Psoas muscle (tissue), 8 donors: ENCODE measurements around the gene APBB2. TPM values are rescaled to one million over a fixed set of nuclear protein-coding genes. Genes with fewer than 3 reads are reported as not detected.

Source experiments
- ATAC-seq, 4 donors: fragments of 200-7000 bp; cut with Tn5 transposase; one replicate each; pipeline ENCODE4 v1.9.1; 2020; ENCODE audit warnings: moderate library complexity in 3 of 4, mild to moderate bottlenecking in 2 of 4
- DNase-seq, 2 donors: peaks; one replicate each; pipeline ENCODE4 v3.0.0-alpha.2; 2020
- H3K27ac ChIP-seq: fragments of 200-600 bp; one replicate; pipeline ENCODE4 v1.8.0; 2022
- H3K27me3 ChIP-seq, 3 donors: fragments of 200-600 bp in 1 of 3; one replicate each; pipeline versions ENCODE4 v1.6.1 to v1.8.0; 2013 to 2022; ENCODE audit warnings: low read length in 2 of 3, mild to moderate bottlenecking in 2 of 3, moderate library complexity in 1 of 3; ENCODE audit not compliant: insufficient read depth in 3 of 3
- H3K36me3 ChIP-seq, 2 donors: fragments of 200-600 bp in 1 of 2; one replicate each; pipeline versions ENCODE4 v1.6.1 to v1.8.0; 2013 to 2022; ENCODE audit warnings: low read depth in 1 of 2, mild to moderate bottlenecking in 1 of 2, moderate library complexity in 1 of 2; ENCODE audit not compliant: insufficient read depth in 1 of 2
- H3K4me1 ChIP-seq: fragments of 200-600 bp; one replicate; pipeline ENCODE4 v1.8.0; 2022
- H3K4me3 ChIP-seq: fragments of 200-600 bp; one replicate; pipeline ENCODE4 v1.8.0; 2022; ENCODE audit warnings: mild to moderate bottlenecking
- H3K9me3 ChIP-seq: fragments of 200-600 bp; one replicate; pipeline ENCODE4 v1.8.0; 2022
- CTCF ChIP-seq: fragments of 200-600 bp; IDR thresholded peaks from one replicate; pipeline ENCODE4 v1.8.0; 2022; ENCODE audit warnings: antibody characterized with exemption
- WGBS, 3 donors: extraction: QIAGEN DNeasy Blood & Tissue Kit; methylation state at CpG; one replicate each; pipeline versions ENCODE4 v1.1.6 to v1.1.7; 2013; 5-methylcytosine and 5-hydroxymethylcytosine counted together
- intact Hi-C, 2 donors: fragments of 100-400 bp; cut with DNase I; formaldehyde crosslinking; loops; one replicate each; pipeline versions ENCODE4 v1.11.0 to v1.14.2; 2022
- polyA plus RNA-seq, 3 donors: library from polyadenylated mRNA; stranded (reverse); fragments of 200-250 nt; gene quantifications; one replicate each; pipeline ENCODE4 v1.2.3, GENCODE V29; 2013
- total RNA-seq, 4 donors: library from RNA; stranded (reverse); fragmentation: NEBNext Ultra II Directional in 2 of 4; extraction: Animal tissue kit (Norgen Biotek cat#: 25700) in 2 of 4; gene quantifications; one replicate each; pipeline versions ENCODE4 v1.2.1 to v1.2.4, GENCODE V29; 2021 to 2023
- donor health status: healthy with polysubstance abuse.
- donor health status: DM: no; HTN: no; CAD: no; lungs with moderate emphysema.
- donor health status: Bipolar disorder and iron deficiency.
- donor health status: healthy.
- donor health status: DM: yes; HTN: yes; CAD: no.
- donor health status: DM: no; HTN: no; CAD: no.
- donor health status: DM: no; HTN: no; CAD: no.
- donor health status: DM: yes; HTN: yes; CAD: no.

APBB2 gene
- total and polyA plus RNA-seq, 7 donors = 3.1 to 37.4 (median 11.3) TPM

DNA sequence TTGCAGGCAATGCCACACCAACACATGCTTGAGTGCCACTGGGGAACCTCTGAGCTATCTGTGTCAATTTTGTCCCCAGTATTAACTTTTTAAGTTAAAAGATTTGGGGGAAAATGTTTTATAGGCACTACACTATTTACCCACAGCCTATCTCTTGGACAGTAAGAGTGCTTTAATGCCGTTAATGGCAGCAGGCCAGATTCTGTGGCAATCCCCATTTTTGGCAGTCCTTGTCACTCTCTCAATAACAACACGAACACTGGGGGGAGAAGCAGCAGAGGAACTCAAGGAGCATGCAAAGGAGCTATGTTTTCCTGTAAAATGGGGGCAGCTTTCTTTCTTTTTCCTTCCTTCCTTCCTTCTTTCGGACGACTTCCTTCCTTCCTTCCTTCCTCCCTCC lies 296.0 kb downstream of the APBB2 start:
- peak; percentile 79 to 89 for DNase-seq
- 15 to 19% (median 16%) methylated on average over 4 of the region's 4 CpGs for WGBS, 3 donors
- H3K27me3 ChIP-seq = no peaks in the 10 kb centered on the region
- H3K36me3 ChIP-seq = no peaks in the 10 kb centered on the region
- peak overlapping the region; percentile 81 for H3K27ac ChIP-seq
- no peaks in the 10 kb centered on the region for H3K9me3 ChIP-seq
- no peak for TF ChIP-seq CTCF
- H3K4me1 ChIP-seq = peaks cover 37% of the 10 kb centered on the region
- peak; percentile 63 to 87 (median 76) for ATAC-seq
- intact Hi-C loops = loop anchor here in 1 of 2 donors (5.0 kb wide), 3 partner anchors 76 to 299 kb away; no protein-coding TSS in a partner anchor
- H3K4me3 ChIP-seq = no peak overlapping the region

- H3K27ac ChIP-seq = peak overlapping the region; percentile 81
- peak overlapping the region; percentile 19 for H3K4me3 ChIP-seq
- intact Hi-C loops = loop anchor here in 1 of 2 donors (5.0 kb wide), 3 partner anchors 75 to 300 kb away; no protein-coding TSS in a partner anchor
- H3K9me3 ChIP-seq = no peaks in the 10 kb centered on the region
- ATAC-seq = peak; percentile 75 to 86 (median 81)
- WGBS, 3 donors = 49 to 78% (median 55%) methylated on average over 5 of the region's 5 CpGs
- no peaks in the 10 kb centered on the region for H3K36me3 ChIP-seq
- peak; percentile 53 to 65 for DNase-seq
- H3K27me3 ChIP-seq = no peaks in the 10 kb centered on the region
- peaks cover 37% of the 10 kb centered on the region for H3K4me1 ChIP-seq
- peak; percentile 45 for TF ChIP-seq CTCF
These were observed 297.5 kb downstream of the APBB2 start for GRCh38 chr4:40916880-40917279.

DNA sequence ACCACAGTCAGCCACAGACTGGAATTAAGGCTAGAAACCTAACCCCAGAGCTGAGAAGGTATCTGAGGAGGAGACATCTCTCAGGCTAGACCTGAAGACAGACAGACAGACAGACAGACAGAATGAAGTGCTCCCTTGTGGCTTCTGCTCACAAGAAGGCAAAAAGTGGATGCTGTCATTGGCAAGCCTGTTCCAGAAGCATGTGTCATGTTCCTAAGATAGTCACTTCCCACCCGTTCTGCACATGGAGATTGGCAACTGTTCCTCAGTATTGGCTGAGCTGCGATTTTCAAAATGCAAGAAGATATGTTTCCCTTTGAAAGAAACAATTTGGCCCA lies 298.2 kb downstream of the APBB2 start:
- no peak for DNase-seq

GRCh38 chr4:40915318-40916217 lies 298.8 kb downstream of the APBB2 start:
- DNase-seq = no peak
- no peak for ATAC-seq
- intact Hi-C loops = loop anchor here in 1 of 2 donors (5.0 kb wide), 3 partner anchors 73 to 302 kb away; no protein-coding TSS in a partner anchor
- Histone ChIP-seq H3K36me3 (no peaks in the 10 kb centered on the region), H3K4me3 (no peak overlapping the region), H3K9me3 (no peaks in the 10 kb centered on the region), H3K27ac (peak overlapping the region; percentile 81), H3K4me1 (peaks cover 37% of the 10 kb centered on the region), H3K27me3 (no peaks in the 10 kb centered on the region)
- 71 to 82% (median 76%) methylated on average over 12 of the region's 12 CpGs for WGBS, 3 donors
- no peak for TF ChIP-seq CTCF

More for the DNA sequence above, 298.2 kb downstream of the APBB2 start:
- H3K36me3 ChIP-seq = no peaks in the 10 kb centered on the region
- H3K4me3 ChIP-seq = peak overlapping the region; percentile 19
- H3K27me3 ChIP-seq = no peaks in the 10 kb centered on the region
- H3K27ac ChIP-seq = peak overlapping the region; percentile 81
- 14 to 22% (median 18%) methylated on average over 2 of the region's 2 CpGs for WGBS, 3 donors
- H3K9me3 ChIP-seq = no peaks in the 10 kb centered on the region
- peak; percentile 87 to 93 (median 90) for ATAC-seq
- intact Hi-C loops = loop anchor here in 1 of 2 donors (5.0 kb wide), 3 partner anchors 74 to 301 kb away; no protein-coding TSS in a partner anchor
- peaks cover 37% of the 10 kb centered on the region for H3K4me1 ChIP-seq
- no peak for TF ChIP-seq CTCF
